GM12864 (cell line): ENCODE measurements around the gene HEXB.

Experiments used
- DNase-seq: peaks from one replicate; pipeline ENCODE4 v3.0.0-alpha.2; 2011; ENCODE audit warnings: low read depth
- H3K4me3 ChIP-seq: 2 replicates; pipeline ENCODE4 v1.5.1; 2011; ENCODE audit warnings: mild to moderate bottlenecking, low read depth, low read length, control low read depth
- CTCF ChIP-seq: IDR thresholded peaks from 2 replicates; pipeline ENCODE4 v1.5.1; 2011; ENCODE audit warnings: low read depth, mild to moderate bottlenecking, moderate library complexity, low read length, control low read depth, inconsistent platforms; ENCODE audit errors: missing control alignments

Gene HEXB

GRCh38 chr5:74765929-74766328 lies 80.9 kb downstream of the HEXB start:
- TF ChIP-seq CTCF, result no peak
- no peak for DNase-seq
- peak overlapping the region; percentile 82 for H3K4me3 ChIP-seq

GRCh38 chr5:74766418-74766848 lies 81.4 kb downstream of the HEXB start:
- TF ChIP-seq CTCF, result peak; percentile 54
- peak overlapping the region; percentile 82 for H3K4me3 ChIP-seq
- no peak for DNase-seq

- TF ChIP-seq CTCF, result no peak
- peak within 1 kb of the TSS; percentile 82 for H3K4me3 ChIP-seq
- peak; percentile 87 for DNase-seq
Observed at GRCh38 chr5:74766849-74767578, 82.0 kb downstream of the HEXB start, which contains the start of the genes GFM2 and NSA2. Gene GFM2, minus strand, starts transcription at chr5:74767117. Its CDS starts 3,375 bp downstream, at chr5:74763742. Gene NSA2, plus strand, starts transcription at chr5:74767249. Its CDS starts 112 bp downstream, at chr5:74767361.

- peak overlapping the region; percentile 82 for H3K4me3 ChIP-seq
- no peak for TF ChIP-seq CTCF
- DNase-seq, result no peak
Observed at GRCh38 chr5:74767579-74767913, 82.5 kb downstream of the HEXB start.
